CD8-positive, alpha-beta memory T cell (primary cell): Measurements from ENCODE around the gene ERICH3. TPM values are rescaled to one million over a fixed set of nuclear protein-coding genes. Genes with fewer than 3 reads are reported as not detected.

Experiments used
- CTCF ChIA-PET: fragments of 350-600 bp; sonication (Branson Sonifier 250); formaldehyde crosslinking; loops from one replicate; lab custom pipeline; 2021; ENCODE audit warnings: antibody characterized with exemption; lab: Charles Lee
- POLR2A ChIA-PET: fragments of 350-600 bp; sonication (Branson Sonifier 250); formaldehyde crosslinking; loops from one replicate; lab custom pipeline; 2021; ENCODE audit warnings: antibody characterized with exemption; lab: Charles Lee
- DNase-seq, 5 donors: peaks; one replicate each; pipeline versions ENCODE4 v3.0.0 to v3.0.0-alpha.2; 2020 to 2022; ENCODE audit warnings: mixed read lengths in 1 of 5
- H3K27ac ChIP-seq: one replicate; pipeline ENCODE4 v1.7.0; 2013; ENCODE audit warnings: low read depth, mild to moderate bottlenecking, low read length, moderate library complexity
- H3K27me3 ChIP-seq: 2 replicates; pipeline ENCODE4 v1.7.0; 2013; ENCODE audit warnings: low read length, mild to moderate bottlenecking; ENCODE audit not compliant: insufficient read depth, poor library complexity, severe bottlenecking
- H3K36me3 ChIP-seq: 2 replicates; pipeline ENCODE4 v1.7.0; 2013; ENCODE audit warnings: mild to moderate bottlenecking, low read length, moderate library complexity; ENCODE audit not compliant: insufficient read depth
- H3K4me1 ChIP-seq: 2 replicates; pipeline ENCODE4 v1.7.0; 2013; ENCODE audit warnings: mild to moderate bottlenecking, low read length, moderate library complexity; ENCODE audit not compliant: insufficient read depth
- H3K4me3 ChIP-seq: 2 replicates; pipeline ENCODE4 v1.7.0; 2013; ENCODE audit warnings: mild to moderate bottlenecking, low read length
- H3K9me3 ChIP-seq: 2 replicates; pipeline ENCODE4 v1.7.0; 2013; ENCODE audit warnings: mild to moderate bottlenecking, low read length
- H3K27ac Mint-ChIP-seq, 8 donors: one replicate each; pipeline ENCODE4 v1.8.0; 2020 to 2021; ENCODE audit warnings: mixed read lengths in 8 of 8, mild to moderate bottlenecking in 6 of 8, inconsistent platforms in 3 of 8, moderate library complexity in 3 of 8
- H3K27me3 Mint-ChIP-seq, 2 donors: one replicate each; pipeline ENCODE4 v1.8.0; 2020 to 2021; ENCODE audit warnings: mixed read lengths in 2 of 2, mild to moderate bottlenecking in 1 of 2, moderate library complexity in 1 of 2
- H3K36me3 Mint-ChIP-seq, 3 donors: one replicate each; pipeline ENCODE4 v1.8.0; 2020 to 2021; ENCODE audit warnings: mixed read lengths in 3 of 3, inconsistent platforms in 1 of 3, mild to moderate bottlenecking in 1 of 3
- H3K4me1 Mint-ChIP-seq, 3 donors: one replicate each; pipeline ENCODE4 v1.8.0; 2020 to 2021; ENCODE audit warnings: mixed read lengths in 3 of 3, inconsistent platforms in 1 of 3, mild to moderate bottlenecking in 1 of 3
- H3K4me3 Mint-ChIP-seq, 7 donors: one replicate each; pipeline ENCODE4 v1.8.0; 2020 to 2021; ENCODE audit warnings: mixed read lengths in 7 of 7, mild to moderate bottlenecking in 6 of 7, moderate library complexity in 4 of 7, inconsistent platforms in 2 of 7
- H3K9me3 Mint-ChIP-seq, 5 donors: one replicate each; pipeline ENCODE4 v1.8.0; 2020 to 2022; ENCODE audit warnings: mixed read lengths in 5 of 5, mild to moderate bottlenecking in 3 of 5, moderate library complexity in 2 of 5, inconsistent platforms in 1 of 5
- polyA plus RNA-seq: library from polyadenylated mRNA; unstranded; fragments of 300-500 nt; fragmentation: Illumina TruSeq; gene quantifications from one replicate; pipeline ENCODE4 v1.2.3, GENCODE V29; 2021
- total RNA-seq, 2 experiments: library from RNA; stranded (reverse); gene quantifications; one replicate each; pipeline ENCODE4 v1.2.3, GENCODE V29; 2021

ERICH3 gene
- total and polyA plus RNA-seq, 3 experiments from 2014 or later: not detected

- H3K9me3 ChIP-seq: no peaks in the 10 kb centered on the region
- H3K4me1 ChIP-seq: no peaks in the 10 kb centered on the region
- no peaks in the 10 kb centered on the region for H3K36me3 ChIP-seq
- Mint-ChIP-seq H3K36me3 (no peaks in the 10 kb centered on the region), H3K27me3 (peaks cover 0 to 1% of the 10 kb centered on the region in 2 donors), H3K27ac (peak overlapping the region in 1 of 8 donors; percentile 2), H3K9me3 (no peaks in the 10 kb centered on the region), H3K4me3 (peak overlapping the region; percentile 39 to 79 (median 58)), H3K4me1 (peaks cover 4 to 11% (median 6%) of the 10 kb centered on the region in 3 donors)
- no peak overlapping the region for H3K4me3 ChIP-seq
- CTCF ChIA-PET: interaction anchor here (0.7 kb wide), 1 partner anchor 41 kb away, joined by 4 read pairs; no protein-coding TSS in a partner anchor
- H3K27me3 ChIP-seq: no peaks in the 10 kb centered on the region
- H3K27ac ChIP-seq: no peak overlapping the region
- POLR2A ChIA-PET: no interaction called here
- no peak for DNase-seq
Observed at GRCh38 chr1:74586253-74586897, 87.2 kb downstream of the ERICH3 start.

GRCh38 chr1:74584185-74584584, 89.4 kb downstream of the ERICH3 start:
- H3K27me3 Mint-ChIP-seq: no peaks in the 10 kb centered on the region
- H3K9me3 Mint-ChIP-seq: no peaks in the 10 kb centered on the region
- CTCF ChIA-PET: no interaction called here

GRCh38 chr1:74583397-74583796, 90.2 kb downstream of the ERICH3 start:
- H3K4me1 ChIP-seq: no peaks in the 10 kb centered on the region
- Mint-ChIP-seq H3K4me3 (no peak overlapping the region), H3K4me1 (peaks cover 6 to 11% (median 11%) of the 10 kb centered on the region in 3 donors), H3K9me3 (no peaks in the 10 kb centered on the region), H3K36me3 (no peaks in the 10 kb centered on the region), H3K27me3 (no peaks in the 10 kb centered on the region), H3K27ac (no peak overlapping the region)
- H3K27me3 ChIP-seq: no peaks in the 10 kb centered on the region
- POLR2A ChIA-PET: no interaction called here
- no peaks in the 10 kb centered on the region for H3K9me3 ChIP-seq
- no peak for DNase-seq
- no peak overlapping the region for H3K4me3 ChIP-seq
- no peaks in the 10 kb centered on the region for H3K36me3 ChIP-seq
- CTCF ChIA-PET: no interaction called here
- H3K27ac ChIP-seq: no peak overlapping the region

More at GRCh38 chr1:74584185-74584584, 89.4 kb downstream of the ERICH3 start:
- no peak overlapping the region for H3K4me3 ChIP-seq
- POLR2A ChIA-PET: no interaction called here
- Mint-ChIP-seq H3K27ac (no peak overlapping the region), H3K36me3 (no peaks in the 10 kb centered on the region), H3K4me1 (peaks cover 6 to 11% (median 11%) of the 10 kb centered on the region in 3 donors), H3K4me3 (no peak overlapping the region)
- no peak for DNase-seq
- no peaks in the 10 kb centered on the region for H3K4me1 ChIP-seq
- H3K27ac ChIP-seq: no peak overlapping the region
- no peaks in the 10 kb centered on the region for H3K27me3 ChIP-seq
- no peaks in the 10 kb centered on the region for H3K36me3 ChIP-seq
- no peaks in the 10 kb centered on the region for H3K9me3 ChIP-seq

GRCh38 chr1:74579425-74579824, 94.2 kb downstream of the ERICH3 start:
- H3K27me3 Mint-ChIP-seq: no peaks in the 10 kb centered on the region
- no peaks in the 10 kb centered on the region for H3K9me3 Mint-ChIP-seq
- Histone ChIP-seq H3K4me3 (no peak overlapping the region), H3K36me3 (no peaks in the 10 kb centered on the region), H3K27me3 (no peaks in the 10 kb centered on the region), H3K4me1 (no peaks in the 10 kb centered on the region), H3K27ac (no peak overlapping the region), H3K9me3 (no peaks in the 10 kb centered on the region)
- no peak overlapping the region for H3K27ac Mint-ChIP-seq
- H3K36me3 Mint-ChIP-seq: no peaks in the 10 kb centered on the region
- ChIA-PET CTCF (no interaction called here), POLR2A (no interaction called here)
- H3K4me1 Mint-ChIP-seq: peaks cover 0 to 5% (median 2%) of the 10 kb centered on the region in 3 donors
- DNase-seq: no peak
- peak overlapping the region in 2 of 7 donors; percentile 17 to 22 for H3K4me3 Mint-ChIP-seq

GRCh38 chr1:74578101-74578500, 95.5 kb downstream of the ERICH3 start:
- Histone ChIP-seq H3K27me3 (no peaks in the 10 kb centered on the region), H3K4me1 (no peaks in the 10 kb centered on the region), H3K27ac (no peak overlapping the region), H3K4me3 (no peak overlapping the region), H3K36me3 (no peaks in the 10 kb centered on the region), H3K9me3 (no peaks in the 10 kb centered on the region)
- no peaks in the 10 kb centered on the region for H3K27me3 Mint-ChIP-seq
- DNase-seq: no peak
- no peak overlapping the region for H3K4me3 Mint-ChIP-seq
- H3K36me3 Mint-ChIP-seq: no peaks in the 10 kb centered on the region
- ChIA-PET CTCF (no interaction called here), POLR2A (no interaction called here)
- no peaks in the 10 kb centered on the region for H3K9me3 Mint-ChIP-seq
- H3K27ac Mint-ChIP-seq: no peak overlapping the region
- H3K4me1 Mint-ChIP-seq: peaks cover 0 to 5% (median 2%) of the 10 kb centered on the region in 3 donors

- no peak overlapping the region for H3K27ac Mint-ChIP-seq
- DNase-seq: no peak
- H3K9me3 ChIP-seq: no peaks in the 10 kb centered on the region
- H3K4me1 Mint-ChIP-seq: no peaks in the 10 kb centered on the region
- no peak overlapping the region for H3K4me3 ChIP-seq
- no peaks in the 10 kb centered on the region for H3K27me3 ChIP-seq
- H3K4me1 ChIP-seq: no peaks in the 10 kb centered on the region
- no peak overlapping the region for H3K4me3 Mint-ChIP-seq
- no peaks in the 10 kb centered on the region for H3K9me3 Mint-ChIP-seq
- H3K36me3 ChIP-seq: no peaks in the 10 kb centered on the region
- H3K36me3 Mint-ChIP-seq: no peaks in the 10 kb centered on the region
- H3K27me3 Mint-ChIP-seq: no peaks in the 10 kb centered on the region
- no peak overlapping the region for H3K27ac ChIP-seq
- POLR2A ChIA-PET: no interaction called here
- CTCF ChIA-PET: no interaction called here
Observed at GRCh38 chr1:74571891-74572290, 101.7 kb downstream of the ERICH3 start.

- CTCF ChIA-PET: no interaction called here
- Histone ChIP-seq H3K36me3 (no peaks in the 10 kb centered on the region), H3K27me3 (no peaks in the 10 kb centered on the region), H3K9me3 (no peaks in the 10 kb centered on the region), H3K27ac (no peak overlapping the region), H3K4me1 (no peaks in the 10 kb centered on the region), H3K4me3 (no peak overlapping the region)
- no peak overlapping the region for H3K4me3 Mint-ChIP-seq
- POLR2A ChIA-PET: no interaction called here
- H3K27me3 Mint-ChIP-seq: no peaks in the 10 kb centered on the region
- no peaks in the 10 kb centered on the region for H3K9me3 Mint-ChIP-seq
- no peaks in the 10 kb centered on the region for H3K4me1 Mint-ChIP-seq
- H3K36me3 Mint-ChIP-seq: no peaks in the 10 kb centered on the region
- no peak for DNase-seq
- H3K27ac Mint-ChIP-seq: no peak overlapping the region
Observed at GRCh38 chr1:74571493-74571800, 102.1 kb downstream of the ERICH3 start.

- CTCF ChIA-PET: no interaction called here
Observed at GRCh38 chr1:74570797-74571492, 102.6 kb downstream of the ERICH3 start.

More at GRCh38 chr1:74570797-74571492, 102.6 kb downstream of the ERICH3 start:
- Histone ChIP-seq H3K27ac (no peak overlapping the region), H3K4me1 (no peaks in the 10 kb centered on the region), H3K9me3 (no peaks in the 10 kb centered on the region), H3K36me3 (no peaks in the 10 kb centered on the region), H3K4me3 (no peak overlapping the region), H3K27me3 (no peaks in the 10 kb centered on the region)
- Mint-ChIP-seq H3K4me3 (no peak overlapping the region), H3K9me3 (no peaks in the 10 kb centered on the region), H3K4me1 (no peaks in the 10 kb centered on the region), H3K27ac (no peak overlapping the region), H3K36me3 (no peaks in the 10 kb centered on the region), H3K27me3 (no peaks in the 10 kb centered on the region)
- no peak for DNase-seq
- POLR2A ChIA-PET: no interaction called here
